ENCODE measurements around the gene ANGEL1. TPM values are rescaled to one million over a fixed set of nuclear protein-coding genes. Genes with fewer than 3 reads are reported as not detected.

ANGEL1 gene
- total and polyA plus RNA-seq, 2 of the 8 experiments (the other 6 are each of a cell fraction or from before 2014, with no cell fraction given), result 26.8 to 27.2 TPM

DNA sequence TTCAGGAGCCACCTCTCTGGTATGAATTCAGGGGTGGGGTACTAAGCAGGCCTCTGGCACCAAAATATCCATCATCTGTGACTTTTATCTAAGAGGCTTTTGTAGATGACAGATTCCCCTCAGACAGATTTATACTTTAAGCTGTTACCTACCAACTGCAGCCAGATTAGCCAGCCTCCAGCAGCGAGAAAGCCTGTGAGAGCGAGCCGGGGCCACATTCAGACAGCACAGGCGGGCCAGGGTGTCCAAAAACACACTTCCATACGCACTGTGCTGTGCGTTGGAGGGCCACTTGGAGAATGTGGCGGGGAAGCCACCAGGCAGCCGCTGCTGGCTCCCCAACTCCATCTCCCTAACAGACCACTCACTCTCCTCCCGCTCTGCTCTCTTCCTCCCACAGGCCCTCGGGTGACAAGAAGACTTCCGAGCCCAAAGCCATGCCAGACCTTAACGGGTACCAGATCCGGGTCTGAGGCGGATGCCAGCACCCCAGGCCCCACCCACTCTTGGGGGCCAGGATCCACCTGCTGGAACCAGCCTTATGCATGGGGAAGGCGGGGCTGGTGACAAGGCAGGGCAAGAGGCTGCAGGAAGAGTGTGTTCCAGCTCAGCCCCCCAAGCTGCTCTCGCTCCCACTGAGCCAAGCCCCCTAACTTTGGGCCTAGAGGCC lies 34.0 kb downstream of the ANGEL1 start:
- H3K4me3 ChIP-seq (ENCODE audit: extremely low read depth in 1 of 4, insufficient read depth in 2 of 4, low read depth in 3 of 4, low read length in 4 of 4), result no peak overlapping the region
- no peak overlapping the region for H2BK15ac ChIP-seq (ENCODE audit: low read length)
- WGBS, 2 experiments (ENCODE audit: extremely low coverage in 1 of 2, insufficient coverage in 1 of 2, insufficient read length in 1 of 2, insufficient replicate concordance in 2 of 2, low coverage in 1 of 2, low lambda C conversion rate in 2 of 2, missing lambda C conversion rate in 1 of 2), result 82% methylated on average over 14 of the region's 16 CpGs; no CpG with 5 or more reads in 1 of the 2 experiments
- peaks cover 0 to 10% (median 3%) of the 10 kb centered on the region in 4 experiments; a peak in 2 of 7 replicates for H3K4me1 ChIP-seq (replicated peaks in 1 of 4; ENCODE audit: control insufficient read depth in 3 of 4, insufficient read depth in 4 of 4, low read length in 3 of 4)
- H3K4me2 ChIP-seq (ENCODE audit: insufficient read depth in 1 of 2, low read depth in 2 of 2, low read length in 2 of 2), result no peak overlapping the region
- H4K91ac ChIP-seq (replicated peaks; ENCODE audit: insufficient read length, low read length), result no peak overlapping the region
- H4K20me1 ChIP-seq (replicated peaks in 1 of 2; ENCODE audit: control insufficient read depth in 1 of 2, insufficient read depth in 2 of 2, low read length in 2 of 2), result no peaks in the 10 kb centered on the region
- ChIA-PET CTCF (ENCODE audit: partially characterized antibody) (interaction anchor here (1.3 to 13.7 kb wide), 2 partner anchors 9 to 69 kb away, joined by 6 to 234 read pairs; no protein-coding TSS in a partner anchor), POLR2A (ENCODE audit: partially characterized antibody) (interaction anchor here (0.7 to 3.2 kb wide), 4 partner anchors 8 to 81 kb away, joined by 3 to 20 read pairs (median 3); no protein-coding TSS in a partner anchor)
- H2BK120ac ChIP-seq (replicated peaks; ENCODE audit: low read depth, low read length), result no peak overlapping the region
- H3K56ac ChIP-seq (replicated peaks; ENCODE audit: insufficient read length, low read depth, low read length), result no peak overlapping the region
- H3K14ac ChIP-seq (ENCODE audit: insufficient read length), result no peak overlapping the region
- no peak overlapping the region for H3K27ac ChIP-seq (ENCODE audit: low read depth, low read length)
- no peak overlapping the region for H2BK5ac ChIP-seq (ENCODE audit: low read depth, low read length)
- H3K79me2 ChIP-seq (ENCODE audit: control insufficient read depth in 1 of 2, insufficient read depth in 2 of 2, low read length in 2 of 2), result no peaks in the 10 kb centered on the region
- H3K23ac ChIP-seq (ENCODE audit: insufficient read length), result no peak overlapping the region
- H3K27me3 ChIP-seq (replicated peaks in 1 of 4; ENCODE audit: control insufficient read depth in 3 of 4, extremely low read depth in 1 of 4, insufficient read depth in 3 of 4, low read length in 3 of 4), result no peaks in the 10 kb centered on the region; a peak in 1 of 7 replicates
- H2BK20ac ChIP-seq (ENCODE audit: low read length), result no peak overlapping the region
- H4K8ac ChIP-seq (ENCODE audit: extremely low read depth, insufficient read depth, low read length), result no peak overlapping the region
- no peak overlapping the region for H2AK5ac ChIP-seq (ENCODE audit: low read depth, low read length)
- no peak overlapping the region for H3K9ac ChIP-seq (replicated peaks in 1 of 4; ENCODE audit: extremely low read depth in 1 of 4, low read depth in 3 of 4, low read length in 3 of 4)
- H3K18ac ChIP-seq (ENCODE audit: extremely low read depth, low read length), result no peak overlapping the region
- DNase-seq (ENCODE audit: low read depth in 1 of 2, low spot score in 2 of 2) (no peak), FAIRE-seq (no peak)
- H3K23me2 ChIP-seq (ENCODE audit: low read depth, low read length), result no peaks in the 10 kb centered on the region
- no peak overlapping the region for H3K4ac ChIP-seq (replicated peaks; ENCODE audit: insufficient read length, low read depth, low read length)
- no peak overlapping the region for H4K5ac ChIP-seq (ENCODE audit: insufficient read length, low read depth, low read length)
- peaks cover 5 to 13% (median 6%) of the 10 kb centered on the region in 4 experiments; a peak in 2 of 8 replicates for H3K36me3 ChIP-seq (ENCODE audit: control insufficient read depth in 2 of 4, insufficient read depth in 4 of 4, low read length in 3 of 4)
- no peak overlapping the region for H2BK12ac ChIP-seq (ENCODE audit: low read depth, low read length)
- H2AFZ ChIP-seq (ENCODE audit: low read length), result no peak overlapping the region
- no peaks in the 10 kb centered on the region for H3K79me1 ChIP-seq (ENCODE audit: low read depth, low read length)
- H3K9me3 ChIP-seq (ENCODE audit: insufficient read depth in 2 of 2, low read depth in 1 of 2, low read length in 1 of 2), result no peaks in the 10 kb centered on the region
- no peak for TF ChIP-seq PHF8 (conservative IDR thresholded peaks at IDR 0.05; ENCODE audit: low read depth, low read length)
- no peak for TF ChIP-seq POLR2A (IDR thresholded peaks at IDR 0.05; ENCODE audit: control extremely low read depth in 1 of 2, low read depth in 2 of 2, low read length in 2 of 2)
- TF ChIP-seq KDM5A (IDR thresholded peaks at IDR 0.05; ENCODE audit: low read length), result no peak
- TF ChIP-seq, protein P1, sequence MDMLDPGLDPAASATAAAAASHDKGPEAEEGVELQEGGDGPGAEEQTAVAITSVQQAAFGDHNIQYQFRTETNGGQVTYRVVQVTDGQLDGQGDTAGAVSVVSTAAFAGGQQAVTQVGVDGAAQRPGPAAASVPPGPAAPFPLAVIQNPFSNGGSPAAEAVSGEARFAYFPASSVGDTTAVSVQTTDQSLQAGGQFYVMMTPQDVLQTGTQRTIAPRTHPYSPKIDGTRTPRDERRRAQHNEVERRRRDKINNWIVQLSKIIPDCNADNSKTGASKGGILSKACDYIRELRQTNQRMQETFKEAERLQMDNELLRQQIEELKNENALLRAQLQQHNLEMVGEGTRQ (IDR thresholded peaks at IDR 0.05; ENCODE audit: low read length), result no peak
- no peak for TF ChIP-seq EP300 (IDR thresholded peaks at IDR 0.05; ENCODE audit: borderline replicate concordance in 1 of 2, low read depth in 2 of 2, low read length in 2 of 2)
- no peak for TF ChIP-seq GABPA (IDR thresholded peaks at IDR 0.05; ENCODE audit: borderline replicate concordance, insufficient read depth, low read length)
- TF ChIP-seq EGR1 (IDR thresholded peaks at IDR 0.05; ENCODE audit: borderline replicate concordance, low read depth, low read length), result no peak
- no peak for TF ChIP-seq BCL11A (IDR thresholded peaks at IDR 0.05; ENCODE audit: low read depth in 2 of 2, low read length in 2 of 2)
- no peak for TF ChIP-seq HDAC2 (IDR thresholded peaks at IDR 0.05; ENCODE audit: borderline replicate concordance in 1 of 2, low read depth in 2 of 2, low read length in 2 of 2)
- TF ChIP-seq FOSL1 (IDR thresholded peaks at IDR 0.05; ENCODE audit: insufficient read depth, low read depth, low read length), result no peak
- TF ChIP-seq BRCA1 (IDR thresholded peaks at IDR 0.05; ENCODE audit: low read depth, low read length), result no peak

All from H1 (cell line).